IgD-negative memory B cell (primary cell): ENCODE measurements around the gene COL27A1. TPM values are rescaled to one million over a fixed set of nuclear protein-coding genes. Genes with fewer than 3 reads are reported as not detected.
A peak's percentile ranks its signal among the peaks of the same experiment; 100 is the strongest.

Experiments used
- H3K27ac Mint-ChIP-seq, 3 donors: one replicate each; pipeline ENCODE4 v1.8.0; 2020 to 2022; ENCODE audit warnings: mild to moderate bottlenecking in 3 of 3, mixed read lengths in 3 of 3, moderate library complexity in 1 of 3
- H3K27me3 Mint-ChIP-seq: one replicate; pipeline ENCODE4 v1.8.0; 2021; ENCODE audit warnings: mixed read lengths
- H3K36me3 Mint-ChIP-seq: one replicate; pipeline ENCODE4 v1.8.0; 2020; ENCODE audit warnings: mild to moderate bottlenecking, mixed read lengths
- H3K4me1 Mint-ChIP-seq, 3 donors: one replicate each; pipeline ENCODE4 v1.8.0; 2020 to 2022; ENCODE audit warnings: mixed read lengths in 3 of 3, mild to moderate bottlenecking in 1 of 3
- H3K4me3 Mint-ChIP-seq, 4 donors: one replicate each; pipeline ENCODE4 v1.8.0; 2020 to 2022; ENCODE audit warnings: mild to moderate bottlenecking in 4 of 4, mixed read lengths in 4 of 4, moderate library complexity in 3 of 4
- H3K9me3 Mint-ChIP-seq, 3 donors: one replicate each; pipeline ENCODE4 v1.8.0; 2020 to 2021; ENCODE audit warnings: mixed read lengths in 3 of 3, mild to moderate bottlenecking in 1 of 3
- polyA plus RNA-seq: library from polyadenylated mRNA; unstranded; fragments of 300-500 nt; fragmentation: Illumina TruSeq; gene quantifications from one replicate; pipeline ENCODE4 v1.2.3, GENCODE V29; 2021

COL27A1 gene
- polyA plus RNA-seq, 1 donor from 2014 or later, result not detected

- H3K4me1 Mint-ChIP-seq, result no peaks in the 10 kb centered on the region
- peaks cover 0 to 2% (median 0%) of the 10 kb centered on the region in 3 donors for H3K9me3 Mint-ChIP-seq
- H3K27ac Mint-ChIP-seq, result no peak overlapping the region
- no peak overlapping the region for H3K4me3 Mint-ChIP-seq
- H3K36me3 Mint-ChIP-seq, result no peaks in the 10 kb centered on the region
- peaks cover 3% of the 10 kb centered on the region for H3K27me3 Mint-ChIP-seq
These were observed 123.7 kb downstream of the COL27A1 start for GRCh38 chr9:114278881-114279570.

- no peaks in the 10 kb centered on the region for H3K36me3 Mint-ChIP-seq
- H3K9me3 Mint-ChIP-seq, result peaks cover 0 to 2% (median 0%) of the 10 kb centered on the region in 3 donors
- no peaks in the 10 kb centered on the region for H3K4me1 Mint-ChIP-seq
- H3K27me3 Mint-ChIP-seq, result peaks cover 3% of the 10 kb centered on the region
- H3K4me3 Mint-ChIP-seq, result no peak overlapping the region
- H3K27ac Mint-ChIP-seq, result no peak overlapping the region
These were observed 124.4 kb downstream of the COL27A1 start for GRCh38 chr9:114279693-114280092.

GRCh38 chr9:114280636-114281472 lies 125.5 kb downstream of the COL27A1 start:
- no peaks in the 10 kb centered on the region for H3K36me3 Mint-ChIP-seq
- peaks cover 2% of the 10 kb centered on the region for H3K27me3 Mint-ChIP-seq
- no peak overlapping the region for H3K4me3 Mint-ChIP-seq
- H3K4me1 Mint-ChIP-seq, result no peaks in the 10 kb centered on the region
- H3K9me3 Mint-ChIP-seq, result peaks cover 0 to 2% (median 0%) of the 10 kb centered on the region in 3 donors
- no peak overlapping the region for H3K27ac Mint-ChIP-seq

DNA sequence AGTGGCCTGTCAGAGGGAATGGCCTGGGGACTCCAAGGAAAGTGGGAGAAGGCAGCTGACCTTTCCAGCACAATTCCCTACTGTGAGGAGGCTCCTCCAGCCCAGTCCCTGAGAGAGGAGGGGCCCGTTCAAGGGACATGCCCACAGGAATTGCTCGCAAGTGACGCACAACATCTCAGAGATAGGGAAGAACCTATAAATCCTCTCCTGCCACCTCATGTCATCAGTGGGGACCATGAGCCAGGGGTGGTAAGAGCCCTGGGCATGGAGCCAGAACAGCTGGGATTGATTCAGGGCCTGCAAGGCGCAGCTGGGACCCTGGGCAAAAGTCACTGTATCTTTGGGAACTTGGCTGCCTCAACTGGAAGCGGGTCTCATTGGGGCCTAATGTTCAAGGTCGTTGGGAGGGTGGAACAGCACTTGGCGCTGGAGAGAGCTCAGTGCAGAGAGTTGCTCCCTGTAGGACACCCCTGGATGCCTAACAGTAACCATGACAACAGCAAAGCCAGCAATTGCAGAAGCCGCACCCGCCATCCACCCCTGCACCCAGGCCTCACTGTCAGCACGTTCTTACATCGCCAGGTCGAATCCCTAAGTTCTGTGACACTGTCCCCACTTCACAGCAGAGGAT lies 126.3 kb downstream of the COL27A1 start:
- H3K9me3 Mint-ChIP-seq, result peaks cover 0 to 2% (median 0%) of the 10 kb centered on the region in 3 donors
- no peaks in the 10 kb centered on the region for H3K36me3 Mint-ChIP-seq
- H3K4me1 Mint-ChIP-seq, result no peaks in the 10 kb centered on the region
- H3K4me3 Mint-ChIP-seq, result no peak overlapping the region
- H3K27ac Mint-ChIP-seq, result peak overlapping the region in 1 of 3 donors; percentile 39
- peaks cover 2% of the 10 kb centered on the region for H3K27me3 Mint-ChIP-seq

DNA sequence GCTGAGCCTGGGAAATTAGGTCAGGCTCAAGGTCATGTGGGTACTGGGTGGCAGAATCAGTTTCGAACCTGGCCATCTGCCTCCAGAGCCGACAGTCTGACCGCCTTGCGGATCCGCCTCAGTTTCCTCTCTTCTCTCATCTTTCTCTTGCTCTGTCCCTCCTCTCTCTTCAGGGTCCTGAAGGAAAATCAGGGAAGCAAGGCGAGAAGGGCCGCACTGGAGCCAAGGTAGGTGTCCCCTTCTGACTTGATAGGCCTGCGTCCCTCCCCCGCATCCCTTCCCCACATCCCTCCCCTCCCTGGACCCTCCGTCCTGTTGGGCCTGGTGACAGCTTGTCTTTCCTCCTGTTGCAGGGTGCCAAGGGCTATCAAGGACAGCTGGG lies 126.8 kb downstream of the COL27A1 start:
- Mint-ChIP-seq H3K36me3 (no peaks in the 10 kb centered on the region), H3K27me3 (peaks cover 2% of the 10 kb centered on the region)

GRCh38 chr9:114282507-114282906 lies 127.2 kb downstream of the COL27A1 start:
- H3K36me3 Mint-ChIP-seq, result no peaks in the 10 kb centered on the region
- H3K27me3 Mint-ChIP-seq, result peaks cover 2% of the 10 kb centered on the region
- peak overlapping the region in 1 of 3 donors; percentile 39 for H3K27ac Mint-ChIP-seq
- peaks cover 0 to 2% (median 0%) of the 10 kb centered on the region in 3 donors for H3K9me3 Mint-ChIP-seq
- no peak overlapping the region for H3K4me3 Mint-ChIP-seq
- no peaks in the 10 kb centered on the region for H3K4me1 Mint-ChIP-seq

More for the DNA sequence above, 126.8 kb downstream of the COL27A1 start:
- peaks cover 0 to 2% (median 0%) of the 10 kb centered on the region in 3 donors for H3K9me3 Mint-ChIP-seq
- H3K4me3 Mint-ChIP-seq, result no peak overlapping the region
- H3K4me1 Mint-ChIP-seq, result no peaks in the 10 kb centered on the region
- H3K27ac Mint-ChIP-seq, result peak overlapping the region in 1 of 3 donors; percentile 39

- H3K4me3 Mint-ChIP-seq, result no peak overlapping the region
- H3K9me3 Mint-ChIP-seq, result peaks cover 0 to 2% (median 0%) of the 10 kb centered on the region in 3 donors
- no peaks in the 10 kb centered on the region for H3K36me3 Mint-ChIP-seq
- no peak overlapping the region for H3K27ac Mint-ChIP-seq
- H3K4me1 Mint-ChIP-seq, result no peaks in the 10 kb centered on the region
- H3K27me3 Mint-ChIP-seq, result peaks cover 2% of the 10 kb centered on the region
These were observed 127.6 kb downstream of the COL27A1 start for GRCh38 chr9:114282926-114283325.

DNA sequence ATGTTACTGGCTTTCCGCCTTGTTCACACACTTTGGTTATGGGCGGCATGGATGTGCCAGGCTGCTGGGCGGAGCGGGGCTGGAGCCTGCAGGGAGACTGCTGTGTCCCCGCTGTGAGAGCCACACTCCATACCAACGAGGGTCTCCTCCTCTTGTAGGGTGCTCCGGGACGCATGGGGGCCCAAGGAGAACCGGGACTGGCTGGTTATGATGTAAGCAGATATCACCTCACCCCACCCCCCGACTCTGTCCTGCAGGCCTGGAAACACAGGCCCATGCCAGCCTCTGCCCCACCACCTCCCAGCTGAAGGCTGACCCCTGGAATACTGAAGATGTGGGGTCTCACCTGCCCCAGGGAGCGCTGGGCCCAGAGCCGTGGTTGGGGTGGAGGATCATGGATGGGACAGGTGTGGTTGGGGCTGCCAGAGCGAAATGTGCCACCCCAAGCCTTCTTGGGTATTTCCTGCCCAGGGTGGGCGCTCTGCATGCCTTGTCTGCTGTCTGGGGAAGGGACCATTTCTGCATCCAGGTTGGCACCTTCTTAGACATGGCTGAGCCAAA lies 128.3 kb downstream of the COL27A1 start:
- H3K27ac Mint-ChIP-seq, result no peak overlapping the region
- peaks cover 2% of the 10 kb centered on the region for H3K27me3 Mint-ChIP-seq
- no peaks in the 10 kb centered on the region for H3K36me3 Mint-ChIP-seq

DNA sequence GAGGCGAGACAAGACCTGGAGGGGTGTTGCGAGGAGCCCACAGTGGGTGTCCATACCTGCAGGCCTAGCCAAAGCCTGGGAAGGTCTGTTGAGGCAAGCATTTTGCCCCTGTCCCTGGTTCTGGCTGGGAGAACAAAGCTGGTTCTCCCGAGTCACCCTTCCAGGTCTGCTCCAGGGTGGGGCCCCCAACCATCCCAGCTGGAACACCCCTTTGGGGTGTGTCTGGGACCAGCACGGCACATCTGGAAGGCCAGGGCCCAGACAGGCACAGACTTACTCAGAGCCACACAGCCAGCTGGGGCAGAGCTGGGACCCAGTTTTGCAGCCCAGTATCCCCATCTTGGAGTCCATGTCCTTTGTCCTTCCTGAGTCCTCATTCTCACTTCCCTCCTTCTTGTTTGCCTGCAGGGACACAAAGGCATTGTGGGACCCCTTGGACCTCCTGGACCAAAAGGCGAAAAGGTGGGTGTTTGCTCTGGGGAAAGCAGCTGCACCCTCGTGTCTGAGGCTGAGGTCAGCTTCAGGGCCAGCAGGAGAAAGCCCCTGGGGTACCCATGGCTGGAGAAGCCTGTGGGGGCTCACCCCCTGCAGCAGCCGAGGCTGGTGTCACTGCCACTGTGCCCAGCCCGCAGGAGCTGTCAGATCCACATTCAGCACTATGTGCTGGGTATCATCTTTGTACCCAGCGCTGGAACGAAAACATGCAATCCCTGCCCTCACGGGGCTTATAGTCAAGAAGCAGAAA lies 129.2 kb downstream of the COL27A1 start:
- H3K27me3 Mint-ChIP-seq, result peaks cover 2% of the 10 kb centered on the region
- no peaks in the 10 kb centered on the region for H3K4me1 Mint-ChIP-seq
- no peaks in the 10 kb centered on the region for H3K36me3 Mint-ChIP-seq
- H3K4me3 Mint-ChIP-seq, result no peak overlapping the region
- H3K9me3 Mint-ChIP-seq, result no peaks in the 10 kb centered on the region
- H3K27ac Mint-ChIP-seq, result no peak overlapping the region

More for the DNA sequence above, 128.3 kb downstream of the COL27A1 start:
- H3K4me1 Mint-ChIP-seq, result no peaks in the 10 kb centered on the region
- no peak overlapping the region for H3K4me3 Mint-ChIP-seq
- H3K9me3 Mint-ChIP-seq, result no peaks in the 10 kb centered on the region

- no peaks in the 10 kb centered on the region for H3K9me3 Mint-ChIP-seq
These were observed 130.0 kb downstream of the COL27A1 start for GRCh38 chr9:114285166-114285867.

GRCh38 chr9:114286146-114286679 lies 130.9 kb downstream of the COL27A1 start:
- Mint-ChIP-seq H3K9me3 (no peaks in the 10 kb centered on the region), H3K27ac (no peak overlapping the region), H3K4me1 (peaks cover 0 to 4% (median 2%) of the 10 kb centered on the region in 3 donors), H3K36me3 (no peaks in the 10 kb centered on the region), H3K27me3 (peaks cover 6% of the 10 kb centered on the region), H3K4me3 (no peak overlapping the region)

More at GRCh38 chr9:114285166-114285867, 130.0 kb downstream of the COL27A1 start:
- Mint-ChIP-seq H3K4me1 (no peaks in the 10 kb centered on the region), H3K36me3 (no peaks in the 10 kb centered on the region), H3K4me3 (no peak overlapping the region), H3K27me3 (peaks cover 2% of the 10 kb centered on the region), H3K27ac (no peak overlapping the region)

GRCh38 chr9:114287001-114287762 lies 131.8 kb downstream of the COL27A1 start:
- H3K27me3 Mint-ChIP-seq, result peaks cover 7% of the 10 kb centered on the region
- H3K9me3 Mint-ChIP-seq, result no peaks in the 10 kb centered on the region

DNA sequence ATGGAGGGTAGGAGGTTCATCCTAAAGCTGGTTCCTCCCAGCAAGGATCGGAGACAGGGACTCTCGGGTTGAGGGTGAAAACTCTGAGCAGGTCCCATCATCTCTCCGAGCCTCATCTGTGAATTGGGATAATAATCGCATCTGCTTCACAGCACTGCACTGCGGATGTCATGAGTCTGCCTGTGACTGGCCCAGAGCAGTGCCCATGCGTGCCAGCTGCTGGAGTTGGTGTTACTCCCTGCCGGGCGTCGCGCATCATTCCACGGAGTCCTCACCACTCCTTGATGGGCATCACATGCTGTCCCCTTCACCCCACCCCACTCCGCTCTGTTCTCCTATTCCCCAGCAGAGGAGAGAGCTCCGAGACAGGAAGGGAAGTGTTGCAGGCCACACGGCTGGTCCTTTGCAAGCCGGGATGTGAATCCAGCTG lies 132.4 kb downstream of the COL27A1 start:
- Mint-ChIP-seq H3K27ac (no peak overlapping the region), H3K4me3 (no peak overlapping the region), H3K4me1 (peaks cover 0 to 4% (median 2%) of the 10 kb centered on the region in 3 donors), H3K9me3 (no peaks in the 10 kb centered on the region), H3K27me3 (peaks cover 7% of the 10 kb centered on the region), H3K36me3 (no peaks in the 10 kb centered on the region)

More at GRCh38 chr9:114287001-114287762, 131.8 kb downstream of the COL27A1 start:
- no peak overlapping the region for H3K4me3 Mint-ChIP-seq
- H3K36me3 Mint-ChIP-seq, result no peaks in the 10 kb centered on the region
- peak overlapping the region in 1 of 3 donors; percentile 13 for H3K27ac Mint-ChIP-seq
- peaks cover 0 to 4% (median 2%) of the 10 kb centered on the region in 3 donors for H3K4me1 Mint-ChIP-seq
